ENCODE results near the gene JAZF1.

JAZF1 gene

DNA sequence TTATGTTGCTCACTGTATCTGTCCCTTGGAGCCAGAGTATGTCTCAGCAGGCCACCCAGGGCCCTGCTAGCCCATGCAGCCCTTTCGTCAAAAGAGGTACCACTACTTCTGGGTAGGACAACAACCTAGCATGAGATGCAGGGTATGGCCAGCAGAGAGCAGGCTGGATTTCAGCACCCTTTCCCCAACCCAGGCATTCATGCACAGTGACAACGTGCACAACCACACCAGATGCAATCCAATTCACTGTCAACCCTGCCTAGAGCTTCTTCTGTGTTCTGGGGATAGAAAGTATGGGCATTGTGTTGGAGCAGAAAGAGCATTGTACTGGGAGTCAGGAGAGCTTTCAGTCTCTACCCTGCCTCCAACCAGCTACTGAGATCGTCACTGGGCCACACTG is 37.9 kb downstream of the JAZF1 start:
- DNase-seq, result no peak
- Histone ChIP-seq H3K4me3 (ENCODE audit: low read depth, low read length) (no peak overlapping the region), H3K27ac (no peak overlapping the region), H3K36me3 (replicated peaks) (no peaks in the 10 kb centered on the region), H3K27me3 (replicated peaks) (no peaks in the 10 kb centered on the region)
- TF ChIP-seq, protein P1, sequence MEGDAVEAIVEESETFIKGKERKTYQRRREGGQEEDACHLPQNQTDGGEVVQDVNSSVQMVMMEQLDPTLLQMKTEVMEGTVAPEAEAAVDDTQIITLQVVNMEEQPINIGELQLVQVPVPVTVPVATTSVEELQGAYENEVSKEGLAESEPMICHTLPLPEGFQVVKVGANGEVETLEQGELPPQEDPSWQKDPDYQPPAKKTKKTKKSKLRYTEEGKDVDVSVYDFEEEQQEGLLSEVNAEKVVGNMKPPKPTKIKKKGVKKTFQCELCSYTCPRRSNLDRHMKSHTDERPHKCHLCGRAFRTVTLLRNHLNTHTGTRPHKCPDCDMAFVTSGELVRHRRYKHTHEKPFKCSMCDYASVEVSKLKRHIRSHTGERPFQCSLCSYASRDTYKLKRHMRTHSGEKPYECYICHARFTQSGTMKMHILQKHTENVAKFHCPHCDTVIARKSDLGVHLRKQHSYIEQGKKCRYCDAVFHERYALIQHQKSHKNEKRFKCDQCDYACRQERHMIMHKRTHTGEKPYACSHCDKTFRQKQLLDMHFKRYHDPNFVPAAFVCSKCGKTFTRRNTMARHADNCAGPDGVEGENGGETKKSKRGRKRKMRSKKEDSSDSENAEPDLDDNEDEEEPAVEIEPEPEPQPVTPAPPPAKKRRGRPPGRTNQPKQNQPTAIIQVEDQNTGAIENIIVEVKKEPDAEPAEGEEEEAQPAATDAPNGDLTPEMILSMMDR (IDR thresholded peaks at IDR 0.05; ENCODE audit: low read depth, low read length, missing control alignments), result no peak
- in situ Hi-C loops (cut with HindIII; ENCODE audit: low pct_ligation_motif_present, low sequenced_read_pairs), result no loop called here

DNA sequence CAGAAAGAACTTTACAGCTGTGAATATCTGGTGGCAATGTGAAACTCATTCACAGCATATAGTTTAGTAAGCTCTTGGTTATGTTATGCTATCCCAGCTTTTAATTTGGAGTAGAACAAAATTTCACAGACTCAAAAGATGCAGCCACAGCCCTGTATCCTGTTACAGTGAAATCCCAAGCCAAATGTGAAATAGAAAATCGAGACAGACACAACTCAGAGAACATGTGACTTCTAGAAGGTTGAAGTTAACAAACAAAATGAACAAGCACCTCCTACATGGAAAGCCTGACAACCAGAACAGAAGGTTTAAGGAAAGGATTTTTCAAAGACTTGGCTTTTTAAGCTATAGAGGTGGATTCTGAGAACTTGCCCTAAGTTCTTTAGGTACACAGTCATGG is 39.6 kb downstream of the JAZF1 start:
- Histone ChIP-seq H3K36me3 (replicated peaks) (no peaks in the 10 kb centered on the region), H3K27ac (no peak overlapping the region), H3K4me3 (ENCODE audit: low read depth, low read length) (no peak overlapping the region), H3K27me3 (replicated peaks) (no peaks in the 10 kb centered on the region)
- in situ Hi-C loops (cut with HindIII; ENCODE audit: low pct_ligation_motif_present, low sequenced_read_pairs), result no loop called here
- TF ChIP-seq, protein P1 (IDR thresholded peaks at IDR 0.05; ENCODE audit: low read depth, low read length, missing control alignments), result no peak
- DNase-seq, result no peak

DNA sequence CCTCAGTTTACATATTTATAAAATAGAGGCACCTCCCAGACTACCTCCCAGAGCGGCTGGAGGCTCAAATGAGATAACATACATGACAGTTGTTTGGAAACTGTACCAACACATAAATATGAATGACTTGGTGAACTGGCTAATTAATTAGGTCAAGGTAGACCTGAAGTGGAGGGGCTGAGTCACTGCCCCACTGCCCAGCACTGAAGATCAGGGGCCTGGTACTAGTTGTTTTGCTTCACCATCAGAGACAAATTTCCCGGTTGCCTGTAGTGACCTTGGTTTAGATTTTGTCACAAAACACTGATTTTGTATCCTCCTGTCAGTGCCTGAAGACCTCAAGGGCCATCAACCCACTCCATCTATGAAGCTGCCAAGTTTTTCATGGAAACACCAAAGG is 41.8 kb downstream of the JAZF1 start:
- Histone ChIP-seq H3K27me3 (replicated peaks) (no peaks in the 10 kb centered on the region), H3K36me3 (replicated peaks) (no peaks in the 10 kb centered on the region), H3K4me3 (ENCODE audit: low read depth, low read length) (no peak overlapping the region), H3K27ac (no peak overlapping the region)
- no peak for DNase-seq
- TF ChIP-seq, protein P1 (IDR thresholded peaks at IDR 0.05; ENCODE audit: low read depth, low read length, missing control alignments), result no peak
- in situ Hi-C loops (cut with HindIII; ENCODE audit: low pct_ligation_motif_present, low sequenced_read_pairs), result no loop called here

DNA sequence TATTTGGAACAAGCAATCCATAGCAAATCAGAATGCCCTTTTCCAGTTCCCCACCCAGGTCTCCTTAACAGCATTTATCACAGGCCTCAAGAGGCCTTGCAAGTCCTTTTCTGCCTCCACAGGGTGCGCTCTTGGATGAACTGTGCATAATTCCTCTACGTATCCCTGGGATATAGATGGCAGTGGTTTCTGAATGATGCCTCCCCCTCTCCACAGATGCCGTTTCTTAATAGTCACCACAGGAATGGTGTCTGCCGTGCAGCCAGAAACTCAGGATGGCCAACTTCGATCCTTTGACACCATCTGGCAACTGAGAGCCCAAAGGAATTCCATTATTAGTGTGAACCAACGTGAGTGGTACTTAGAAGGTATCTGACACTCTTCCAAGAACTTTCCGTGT is 43.1 kb downstream of the JAZF1 start:
- no peak for DNase-seq
- Histone ChIP-seq H3K27ac (no peak overlapping the region), H3K36me3 (replicated peaks) (no peaks in the 10 kb centered on the region), H3K27me3 (replicated peaks) (no peaks in the 10 kb centered on the region), H3K4me3 (ENCODE audit: low read depth, low read length) (no peak overlapping the region)
- TF ChIP-seq, protein P1 (IDR thresholded peaks at IDR 0.05; ENCODE audit: low read depth, low read length, missing control alignments), result peak; percentile 12
- in situ Hi-C loops (cut with HindIII; ENCODE audit: low pct_ligation_motif_present, low sequenced_read_pairs), result no loop called here

DNA sequence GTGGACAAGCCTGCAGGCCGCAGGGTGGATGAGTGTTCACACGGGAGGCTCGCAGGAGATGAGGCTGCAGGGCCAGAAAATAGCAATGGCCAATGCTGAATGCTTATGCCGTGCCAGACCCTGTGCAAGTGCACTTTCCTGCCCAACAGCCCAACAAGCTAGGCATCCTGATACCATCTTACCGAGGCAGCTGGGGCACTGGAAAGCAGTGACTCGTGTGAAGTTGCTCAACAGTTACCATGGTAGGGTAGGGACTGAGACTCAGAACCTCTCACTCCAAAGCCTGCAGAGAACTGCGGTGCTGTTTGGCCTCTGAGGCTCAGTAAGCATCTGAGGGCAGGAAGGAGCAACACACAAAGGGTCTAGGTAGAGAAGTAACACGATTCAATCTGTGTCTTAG is 43.7 kb downstream of the JAZF1 start:
- in situ Hi-C loops (cut with HindIII; ENCODE audit: low pct_ligation_motif_present, low sequenced_read_pairs), result no loop called here
- no peak for DNase-seq
- Histone ChIP-seq H3K36me3 (replicated peaks) (no peaks in the 10 kb centered on the region), H3K27ac (no peak overlapping the region), H3K4me3 (ENCODE audit: low read depth, low read length) (no peak overlapping the region), H3K27me3 (replicated peaks) (no peaks in the 10 kb centered on the region)
- TF ChIP-seq, protein P1 (IDR thresholded peaks at IDR 0.05; ENCODE audit: low read depth, low read length, missing control alignments), result no peak

DNA sequence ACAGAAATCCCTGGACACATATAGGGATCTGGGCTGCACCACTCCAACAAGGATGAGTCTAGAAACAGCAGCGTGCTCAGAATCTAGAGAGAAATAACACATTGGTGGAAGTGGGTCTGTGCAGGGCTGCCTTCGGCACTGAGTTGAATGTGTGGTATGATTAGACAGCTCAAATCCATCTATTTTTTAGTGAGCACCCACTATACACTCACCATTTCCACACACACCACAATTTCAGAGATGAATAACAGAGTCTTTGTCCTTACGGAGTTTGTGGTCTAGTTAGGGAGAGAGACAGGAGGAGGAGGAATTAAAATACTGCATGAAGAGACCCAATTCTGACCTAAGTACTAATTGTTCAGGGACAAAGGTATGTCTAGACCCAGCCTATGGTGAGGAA is 44.2 kb downstream of the JAZF1 start:
- H3K27ac ChIP-seq, result no peak overlapping the region
- in situ Hi-C loops (cut with HindIII; ENCODE audit: low pct_ligation_motif_present, low sequenced_read_pairs), result no loop called here
- TF ChIP-seq, protein P1 (IDR thresholded peaks at IDR 0.05; ENCODE audit: low read depth, low read length, missing control alignments), result no peak
- no peaks in the 10 kb centered on the region for H3K27me3 ChIP-seq (replicated peaks)
- H3K36me3 ChIP-seq (replicated peaks), result no peaks in the 10 kb centered on the region
- DNase-seq, result no peak
- no peak overlapping the region for H3K4me3 ChIP-seq (ENCODE audit: low read depth, low read length)

Measured in brain microvascular endothelial cell (primary cell).